Measurements from ENCODE around the gene ARGFX. TPM values are rescaled to one million over a fixed set of nuclear protein-coding genes. Genes with fewer than 3 reads are reported as not detected.

The ARGFX gene
- total and polyA plus RNA-seq, 2 of the 8 experiments (the other 6 are each of a cell fraction or from before 2014, with no cell fraction given) = not detected

DNA sequence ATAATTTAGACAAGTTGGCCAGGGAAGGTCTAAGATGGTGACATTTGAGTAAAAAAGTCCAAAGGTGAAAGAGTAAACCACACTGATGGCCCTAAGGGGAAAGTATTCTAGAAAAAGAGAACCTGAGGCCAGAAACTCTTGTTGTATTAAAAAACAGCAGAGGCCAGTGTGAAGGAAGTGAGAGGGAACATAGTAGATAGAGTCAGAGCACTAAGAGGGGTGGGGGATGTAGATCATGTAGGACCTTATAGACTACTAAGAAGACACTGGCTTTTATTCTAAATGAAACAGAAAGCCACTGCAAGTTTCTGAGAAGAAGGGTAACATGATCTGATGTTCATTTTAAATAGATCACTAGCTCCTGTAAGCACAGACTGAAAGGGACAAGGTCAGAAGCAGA, 36.5 kb upstream of the ARGFX start (continued):
- no peak for TF ChIP-seq RNF2 (IDR thresholded peaks at IDR 0.05; ENCODE audit: borderline replicate concordance, low read depth, low read length, missing control alignments, poor library complexity, severe bottlenecking)
- no peak for TF ChIP-seq HDAC6 (IDR thresholded peaks at IDR 0.05; ENCODE audit: low read depth, low read length)
- no peak for TF ChIP-seq CHD2 (IDR thresholded peaks at IDR 0.05; ENCODE audit: low read length)

Measured in H1 (cell line).